OCI-LY3 (cell line): ENCODE measurements around the gene LCE1C.

ENCODE experiments used
- EZH2phosphoT487 ChIP-seq: fragments of 200-600 bp; shearing (Covaris generic); IDR thresholded peaks from 2 replicates; pipeline ENCODE4 v1.6.1; 2018; ENCODE audit warnings: antibody characterized with exemption, mixed run types, low read depth
- TF ChIP-seq, protein P1 (sequence below): fragments of 200-600, 300-600 bp; sonication (generic); IDR thresholded peaks from 2 replicates; pipeline ENCODE4 v1.5.1; 2014; ENCODE audit warnings: antibody characterized with exemption, low read length, low read depth

GRCh38 chr1:152776361-152776760, 30.1 kb downstream of the LCE1C start:
- TF ChIP-seq, protein P1, sequence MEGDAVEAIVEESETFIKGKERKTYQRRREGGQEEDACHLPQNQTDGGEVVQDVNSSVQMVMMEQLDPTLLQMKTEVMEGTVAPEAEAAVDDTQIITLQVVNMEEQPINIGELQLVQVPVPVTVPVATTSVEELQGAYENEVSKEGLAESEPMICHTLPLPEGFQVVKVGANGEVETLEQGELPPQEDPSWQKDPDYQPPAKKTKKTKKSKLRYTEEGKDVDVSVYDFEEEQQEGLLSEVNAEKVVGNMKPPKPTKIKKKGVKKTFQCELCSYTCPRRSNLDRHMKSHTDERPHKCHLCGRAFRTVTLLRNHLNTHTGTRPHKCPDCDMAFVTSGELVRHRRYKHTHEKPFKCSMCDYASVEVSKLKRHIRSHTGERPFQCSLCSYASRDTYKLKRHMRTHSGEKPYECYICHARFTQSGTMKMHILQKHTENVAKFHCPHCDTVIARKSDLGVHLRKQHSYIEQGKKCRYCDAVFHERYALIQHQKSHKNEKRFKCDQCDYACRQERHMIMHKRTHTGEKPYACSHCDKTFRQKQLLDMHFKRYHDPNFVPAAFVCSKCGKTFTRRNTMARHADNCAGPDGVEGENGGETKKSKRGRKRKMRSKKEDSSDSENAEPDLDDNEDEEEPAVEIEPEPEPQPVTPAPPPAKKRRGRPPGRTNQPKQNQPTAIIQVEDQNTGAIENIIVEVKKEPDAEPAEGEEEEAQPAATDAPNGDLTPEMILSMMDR = no peak
- no peak for TF ChIP-seq EZH2phosphoT487
